SK-N-MC (cell line): ENCODE data around the gene MRPL21.

ENCODE experiments used
- EZH2 ChIP-seq: fragments of 200-600 bp; sonication (generic); IDR thresholded peaks from one replicate; pipeline ENCODE4 v1.6.1; 2017; ENCODE audit warnings: antibody characterized with exemption
- FOXP2 ChIP-seq: optimal IDR thresholded peaks from 2 replicates; pipeline ENCODE3; 2011; ENCODE audit warnings: mild to moderate bottlenecking, moderate library complexity; ENCODE audit not compliant: insufficient read depth; ENCODE audit errors: extremely low read length, control extremely low read depth
- POLR2AphosphoS5 ChIP-seq: IDR thresholded peaks from 2 replicates; pipeline ENCODE4 v1.6.1; 2012; ENCODE audit warnings: mild to moderate bottlenecking, low read depth, low read length, borderline replicate concordance

- no peak for TF ChIP-seq EZH2
- no peak for TF ChIP-seq POLR2AphosphoS5
- TF ChIP-seq FOXP2: no peak
These were observed 43.5 kb upstream of the MRPL21 start for GRCh38 chr11:68947151-68947550.
